ENCODE data around the gene GLRX3. TPM values are rescaled to one million over a fixed set of nuclear protein-coding genes. Genes with fewer than 3 reads are reported as not detected.

The GLRX3 gene
- total and polyA plus RNA-seq, 2 of the 13 experiments (the other 11 are each of a cell fraction or from before 2014, with no cell fraction given), result 91.4 to 135 TPM

DNA sequence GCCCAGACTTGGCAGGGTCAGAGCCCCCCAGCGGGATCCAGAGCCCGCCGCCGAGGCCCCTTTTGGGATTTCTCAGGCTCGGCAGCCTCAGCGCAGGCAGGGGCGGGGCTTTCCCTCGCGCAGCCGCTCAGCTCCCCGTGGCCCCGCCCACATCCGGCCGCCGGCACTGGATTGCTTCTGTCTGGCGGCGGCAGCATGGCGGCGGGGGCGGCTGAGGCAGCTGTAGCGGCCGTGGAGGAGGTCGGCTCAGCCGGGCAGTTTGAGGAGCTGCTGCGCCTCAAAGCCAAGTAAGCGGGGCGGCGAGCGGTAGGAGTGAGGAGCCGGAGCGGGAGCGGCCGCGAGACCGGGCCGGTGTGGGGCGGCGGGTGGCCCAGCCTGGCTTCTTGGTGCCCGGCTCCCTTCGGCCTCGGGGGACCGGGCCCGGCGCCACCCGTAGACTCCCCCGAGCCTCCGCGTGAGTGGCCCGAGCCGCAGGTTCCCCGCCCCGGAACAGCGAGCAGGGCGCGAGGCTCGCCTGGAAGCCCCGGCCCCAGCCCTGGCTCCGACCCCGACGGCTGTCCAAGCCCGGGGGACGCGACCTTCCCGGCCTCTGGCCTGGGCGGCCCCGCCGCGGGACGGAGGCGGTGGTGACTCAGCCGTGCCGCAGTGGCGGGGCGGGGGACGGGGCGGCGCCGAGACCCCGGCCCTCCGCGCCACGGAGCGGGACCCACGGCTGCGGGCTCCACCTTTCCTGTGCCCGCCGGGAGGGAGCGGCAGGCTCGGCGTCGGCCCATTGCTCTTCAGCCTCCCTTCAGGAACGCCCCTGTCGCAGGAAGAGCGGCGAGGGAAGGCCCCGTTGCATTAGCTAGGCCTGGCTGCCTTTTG is at the start of gene GLRX3 (continued):
- no peak for TF ChIP-seq AHDC1 (CRISPR knock-in tag; IDR thresholded peaks at IDR 0.05; ENCODE audit: borderline replicate concordance)
- TF ChIP-seq, protein P1, sequence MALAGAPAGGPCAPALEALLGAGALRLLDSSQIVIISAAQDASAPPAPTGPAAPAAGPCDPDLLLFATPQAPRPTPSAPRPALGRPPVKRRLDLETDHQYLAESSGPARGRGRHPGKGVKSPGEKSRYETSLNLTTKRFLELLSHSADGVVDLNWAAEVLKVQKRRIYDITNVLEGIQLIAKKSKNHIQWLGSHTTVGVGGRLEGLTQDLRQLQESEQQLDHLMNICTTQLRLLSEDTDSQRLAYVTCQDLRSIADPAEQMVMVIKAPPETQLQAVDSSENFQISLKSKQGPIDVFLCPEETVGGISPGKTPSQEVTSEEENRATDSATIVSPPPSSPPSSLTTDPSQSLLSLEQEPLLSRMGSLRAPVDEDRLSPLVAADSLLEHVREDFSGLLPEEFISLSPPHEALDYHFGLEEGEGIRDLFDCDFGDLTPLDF (CRISPR knock-in tag; IDR thresholded peaks at IDR 0.05), result no peak
- TF ChIP-seq SALL1 (CRISPR knock-in tag; IDR thresholded peaks at IDR 0.05), result peak; percentile 53; the same call in 1 of the 2 replicates
- no peak for TF ChIP-seq HHEX (CRISPR knock-in tag; IDR thresholded peaks at IDR 0.05)
- TF ChIP-seq CERS6 (CRISPR knock-in tag; IDR thresholded peaks at IDR 0.05), result no peak
- no peak for TF ChIP-seq ZBTB25 (CRISPR knock-in tag; IDR thresholded peaks at IDR 0.05)
- no peak; the same call in 1 of the 2 replicates for TF ChIP-seq LBX2 (CRISPR knock-in tag; IDR thresholded peaks at IDR 0.05; ENCODE audit: borderline replicate concordance)
- no peak for TF ChIP-seq BRCA1 (CRISPR knock-in tag; IDR thresholded peaks at IDR 0.05)
- no peak for TF ChIP-seq ZBTB1 (CRISPR knock-in tag; IDR thresholded peaks at IDR 0.05; ENCODE audit: borderline replicate concordance)
- TF ChIP-seq DZIP1 (CRISPR knock-in tag; IDR thresholded peaks at IDR 0.05), result peak; percentile 86; the same call in 1 of the 2 replicates
- TF ChIP-seq ZNF335 (CRISPR knock-in tag; IDR thresholded peaks at IDR 0.05), result no peak
- no peak for TF ChIP-seq MED13 (CRISPR knock-in tag; IDR thresholded peaks at IDR 0.05)
- TF ChIP-seq MBD4 (IDR thresholded peaks at IDR 0.05; ENCODE audit: borderline replicate concordance, low read length), result no peak
- no peak for TF ChIP-seq ZNF33A (CRISPR knock-in tag; IDR thresholded peaks at IDR 0.05; ENCODE audit: borderline replicate concordance)
- no peak for TF ChIP-seq ZNF296 (CRISPR knock-in tag; conservative IDR thresholded peaks at IDR 0.05)

Measured in HepG2 (cell line).